Mesodermal cell (in vitro differentiated cells): Measurements from ENCODE around the gene PRDM5.

Source experiments
- H3K27ac ChIP-seq: 2 replicates; pipeline ENCODE4 v1.7.0; 2013; ENCODE audit warnings: mild to moderate bottlenecking, low read depth, low read length, moderate library complexity; ENCODE audit not compliant: severe bottlenecking
- H3K36me3 ChIP-seq: 2 replicates; pipeline ENCODE4 v1.7.1; 2013; ENCODE audit warnings: mild to moderate bottlenecking, low read length, moderate library complexity; ENCODE audit not compliant: control insufficient read depth, insufficient read depth
- H3K4me1 ChIP-seq: one replicate; pipeline ENCODE4 v1.7.1; 2013; ENCODE audit warnings: mild to moderate bottlenecking, low read length; ENCODE audit not compliant: insufficient read depth, control insufficient read depth, poor library complexity, severe bottlenecking
- H3K4me3 ChIP-seq: 2 replicates; pipeline ENCODE4 v1.7.0; 2013; ENCODE audit warnings: low read length, control low read depth, mild to moderate bottlenecking; ENCODE audit not compliant: insufficient read depth, poor library complexity, severe bottlenecking; ENCODE audit errors: extremely low read depth
- H3K9me3 ChIP-seq: 2 replicates; pipeline ENCODE4 v1.7.1; 2013; ENCODE audit warnings: mild to moderate bottlenecking, low read length, moderate library complexity; ENCODE audit not compliant: control insufficient read depth
- WGBS, 2 experiments: methylation state at CpG; one replicate each; pipeline ENCODE4 v1.1.5; 2013; ENCODE audit warnings: missing lambda C conversion rate in 2 of 2; ENCODE audit not compliant: insufficient coverage in 2 of 2; 5-methylcytosine and 5-hydroxymethylcytosine counted together

The PRDM5 gene

GRCh38 chr4:120927801-120928409 is 5.4 kb upstream of the PRDM5 start:
- no peak overlapping the region for H3K4me3 ChIP-seq
- H3K9me3 ChIP-seq, result no peaks in the 10 kb centered on the region

DNA sequence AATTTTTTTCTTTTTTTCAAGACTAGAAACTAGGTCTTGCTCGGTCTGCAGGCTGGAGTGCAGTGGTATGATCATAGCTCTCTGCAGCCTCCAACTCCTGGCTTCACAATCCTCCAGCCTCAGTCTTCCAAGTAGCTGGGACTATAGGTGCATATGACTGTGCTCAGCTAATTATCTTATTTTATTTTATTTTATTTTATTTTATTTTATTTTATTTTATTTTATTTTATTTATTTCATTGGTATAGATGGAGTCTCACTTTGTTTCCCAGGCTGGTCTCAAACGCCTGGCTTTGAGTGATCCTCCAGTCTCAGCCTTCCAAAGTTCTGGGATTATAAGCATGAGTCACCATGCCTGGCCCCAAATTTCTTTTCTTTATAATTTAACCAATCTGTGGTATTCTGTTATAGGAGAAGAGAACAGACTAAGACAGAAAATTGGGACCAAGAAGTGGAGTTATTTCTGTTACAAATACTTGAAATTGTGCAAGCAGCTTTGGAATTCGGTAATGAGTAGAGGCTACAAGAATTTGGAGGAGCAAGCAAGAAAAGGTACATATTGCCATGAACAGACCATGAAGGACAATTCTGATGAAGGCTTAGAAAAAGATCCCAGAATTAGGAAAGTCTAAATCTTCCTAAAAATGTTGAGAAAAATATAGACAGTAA is 4.0 kb upstream of the PRDM5 start:
- no peak overlapping the region for H3K4me3 ChIP-seq
- WGBS, 2 experiments, result 94 to 100% methylated on average over 1 to 2 of the region's 3 CpGs

More at GRCh38 chr4:120927801-120928409, 5.4 kb upstream of the PRDM5 start:
- Histone ChIP-seq H3K27ac (no peak overlapping the region), H3K4me1 (no peaks in the 10 kb centered on the region), H3K36me3 (no peaks in the 10 kb centered on the region)

GRCh38 chr4:120924931-120925330 is 2.4 kb upstream of the PRDM5 start:
- WGBS, 2 experiments, result 83 to 100% methylated on average over 1 of the region's 3 CpGs
- Histone ChIP-seq H3K27ac (no peak overlapping the region), H3K36me3 (no peaks in the 10 kb centered on the region), H3K4me1 (peaks cover 7% of the 10 kb centered on the region), H3K9me3 (no peaks in the 10 kb centered on the region), H3K4me3 (no peak overlapping the region)

More for the DNA sequence above, 4.0 kb upstream of the PRDM5 start:
- Histone ChIP-seq H3K9me3 (no peaks in the 10 kb centered on the region), H3K36me3 (no peaks in the 10 kb centered on the region), H3K4me1 (peaks cover 2% of the 10 kb centered on the region), H3K27ac (no peak overlapping the region)

DNA sequence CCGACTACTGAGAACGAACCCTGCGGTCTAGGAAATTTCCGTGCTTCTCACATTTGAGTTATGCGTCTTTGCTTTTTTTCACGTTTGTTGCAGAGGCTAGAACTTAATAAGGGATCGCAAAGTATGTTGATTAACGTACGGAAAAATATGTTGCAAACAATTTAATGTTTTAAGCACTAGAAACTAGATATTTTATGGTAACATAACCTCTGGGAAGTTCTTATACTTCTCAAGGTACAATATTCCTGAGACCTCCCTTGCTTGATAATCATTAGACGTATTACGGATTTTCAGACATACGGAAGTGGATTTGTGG is 639 bp upstream of the PRDM5 start:
- Histone ChIP-seq H3K4me3 (peak overlapping the region; percentile 63), H3K36me3 (no peaks in the 10 kb centered on the region), H3K4me1 (peaks cover 7% of the 10 kb centered on the region), H3K9me3 (no peaks in the 10 kb centered on the region), H3K27ac (peak overlapping the region; percentile 85)
- WGBS, 2 experiments, result 4 to 17% methylated on average over 4 to 8 of the region's 12 CpGs

- H3K4me1 ChIP-seq, result peaks cover 7% of the 10 kb centered on the region
- H3K4me3 ChIP-seq, result peak overlapping the region; percentile 63
- no peaks in the 10 kb centered on the region for H3K9me3 ChIP-seq
- 0 to 1% methylated on average over 20 to 21 of the region's 51 CpGs for WGBS, 2 experiments
- H3K27ac ChIP-seq, result peak overlapping the region; percentile 85
- no peaks in the 10 kb centered on the region for H3K36me3 ChIP-seq
Observed at GRCh38 chr4:120921456-120922380, 808 bp downstream of the PRDM5 start.

DNA sequence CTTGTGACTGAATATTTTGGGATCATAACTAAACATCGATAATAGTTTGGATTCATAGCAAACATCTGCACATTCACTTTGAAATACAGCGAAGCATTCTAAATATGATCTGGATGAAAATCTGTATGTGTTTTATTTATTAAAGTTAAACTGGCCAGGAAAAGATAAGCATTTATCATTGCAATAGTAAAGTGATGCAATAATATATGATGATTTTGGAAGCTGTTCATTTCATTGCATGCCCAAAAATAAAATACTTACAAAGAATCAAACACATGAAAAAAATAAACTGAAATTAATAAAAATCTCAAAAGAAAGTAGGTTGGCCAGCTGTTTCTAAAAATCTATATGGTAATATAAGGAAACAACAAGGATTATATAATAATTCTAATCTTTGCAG is 1.9 kb downstream of the PRDM5 start:
- Histone ChIP-seq H3K27ac (no peak overlapping the region), H3K4me1 (peaks cover 7% of the 10 kb centered on the region), H3K36me3 (no peaks in the 10 kb centered on the region), H3K4me3 (no peak overlapping the region), H3K9me3 (no peaks in the 10 kb centered on the region)
- WGBS, 2 experiments, result 100% methylated on average over 2 of the region's 2 CpGs; no CpG with 5 or more reads in 1 of the 2 experiments

GRCh38 chr4:120919358-120919757 is 3.2 kb downstream of the PRDM5 start:
- Histone ChIP-seq H3K4me3 (no peak overlapping the region), H3K9me3 (no peaks in the 10 kb centered on the region), H3K4me1 (peaks cover 7% of the 10 kb centered on the region), H3K36me3 (no peaks in the 10 kb centered on the region), H3K27ac (no peak overlapping the region)
- no CpG with 5 or more reads among the region's 1 CpG for WGBS, 2 experiments

DNA sequence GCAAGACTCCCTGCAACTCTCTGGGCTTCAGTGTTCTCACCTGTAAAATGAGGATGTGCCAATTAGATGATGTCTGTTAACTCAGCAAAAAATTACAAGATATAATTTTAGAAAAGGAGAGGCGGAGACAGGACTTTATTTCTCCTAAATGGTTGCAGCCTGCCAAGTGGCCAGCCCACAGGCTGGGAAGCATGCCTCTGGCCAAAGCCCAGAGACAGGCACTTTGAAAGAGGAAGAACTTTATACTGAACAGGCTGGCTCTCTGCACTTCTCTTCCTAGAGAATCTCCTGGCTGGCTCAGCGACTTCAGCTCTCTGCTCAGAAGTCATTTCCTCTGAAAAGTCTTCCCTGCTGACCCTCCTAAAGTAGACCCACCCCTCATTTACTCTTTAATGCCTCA is 3.7 kb downstream of the PRDM5 start:
- Histone ChIP-seq H3K4me1 (peaks cover 7% of the 10 kb centered on the region), H3K9me3 (no peaks in the 10 kb centered on the region), H3K27ac (no peak overlapping the region), H3K4me3 (no peak overlapping the region), H3K36me3 (no peaks in the 10 kb centered on the region)
- 47 to 67% methylated on average over 1 to 2 of the region's 2 CpGs for WGBS, 2 experiments

DNA sequence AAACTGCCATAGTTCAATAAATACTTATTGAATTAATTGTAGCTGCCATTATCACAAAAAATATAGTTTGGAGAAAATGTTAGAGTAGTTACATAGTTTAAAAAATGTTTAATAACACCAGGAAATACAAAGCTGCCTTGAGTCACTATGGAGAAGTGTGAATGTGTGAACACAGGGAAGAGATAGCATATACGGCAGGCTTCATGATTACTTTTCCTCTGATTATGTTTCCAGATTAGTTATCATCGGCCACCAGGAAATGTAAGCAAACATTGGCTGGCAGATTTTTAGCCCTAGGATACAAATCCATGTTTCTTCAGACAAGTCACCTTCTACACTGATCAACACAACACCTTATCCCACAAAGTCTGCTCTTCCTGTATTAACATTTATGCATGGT is 4.4 kb downstream of the PRDM5 start:
- H3K4me3 ChIP-seq, result no peak overlapping the region
- H3K27ac ChIP-seq, result no peak overlapping the region
- H3K4me1 ChIP-seq, result peaks cover 7% of the 10 kb centered on the region
- H3K9me3 ChIP-seq, result no peaks in the 10 kb centered on the region
- WGBS, 2 experiments, result 43 to 51% methylated on average over 2 of the region's 2 CpGs
- H3K36me3 ChIP-seq, result no peaks in the 10 kb centered on the region

DNA sequence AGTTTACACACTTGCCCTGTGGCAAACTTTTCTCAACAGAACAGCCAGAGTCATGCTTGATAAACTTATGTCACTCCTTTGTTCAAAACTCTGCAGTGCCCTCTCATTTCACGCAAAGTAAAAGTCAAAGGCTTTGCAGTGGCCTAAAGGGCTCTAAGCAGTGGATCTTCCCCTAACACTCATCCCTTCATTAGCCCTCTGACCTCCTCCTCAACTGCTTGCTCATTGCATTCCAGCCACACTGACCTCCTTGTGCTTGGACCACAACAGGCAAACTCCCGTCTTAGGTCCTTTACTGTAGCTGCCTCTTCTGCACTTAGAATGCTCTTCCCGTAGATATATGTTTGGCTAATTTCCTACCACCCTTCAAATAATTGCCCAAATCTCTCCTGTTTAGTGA is 5.6 kb downstream of the PRDM5 start:
- peaks cover 7% of the 10 kb centered on the region for H3K4me1 ChIP-seq
- WGBS, 2 experiments, result 69 to 71% methylated on average over 2 of the region's 3 CpGs
- no peak overlapping the region for H3K27ac ChIP-seq
- H3K4me3 ChIP-seq, result no peak overlapping the region
- no peaks in the 10 kb centered on the region for H3K9me3 ChIP-seq
- no peaks in the 10 kb centered on the region for H3K36me3 ChIP-seq
